Limb (tissue), 2 donors: Measurements from ENCODE around the gene PDLIM7.
A peak's percentile ranks its signal among the peaks of the same experiment; 100 is the strongest.

Experiments used
- DNase-seq, 2 donors: peaks; one replicate each; pipeline ENCODE4 v3.0.0-alpha.2; 2016; ENCODE audit errors: extremely low spot score in 2 of 2

PDLIM7 gene

GRCh38 chr5:177507596-177508220, 10.3 kb upstream of the PDLIM7 start:
- no peak for DNase-seq

DNA sequence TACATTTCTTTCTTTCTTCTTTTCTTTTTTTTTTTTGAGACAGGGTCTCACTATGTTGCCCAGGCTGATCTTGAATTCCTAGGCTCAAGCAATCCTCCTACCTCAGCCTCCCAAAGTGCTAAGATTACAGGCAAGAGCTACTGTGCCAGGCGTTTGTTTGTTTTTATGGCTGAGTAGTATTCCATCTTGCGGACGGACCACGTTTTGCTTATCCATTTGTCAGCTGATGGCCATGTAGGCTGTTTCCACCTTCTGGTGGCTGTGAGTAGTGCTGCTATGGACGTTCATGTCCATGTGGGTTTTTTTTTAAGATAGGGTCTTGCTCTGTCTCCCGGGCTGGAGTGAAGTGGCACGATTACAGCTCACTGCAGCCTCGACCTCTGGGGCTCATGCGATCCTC, 9.8 kb upstream of the PDLIM7 start:
- DNase-seq: no peak

DNA sequence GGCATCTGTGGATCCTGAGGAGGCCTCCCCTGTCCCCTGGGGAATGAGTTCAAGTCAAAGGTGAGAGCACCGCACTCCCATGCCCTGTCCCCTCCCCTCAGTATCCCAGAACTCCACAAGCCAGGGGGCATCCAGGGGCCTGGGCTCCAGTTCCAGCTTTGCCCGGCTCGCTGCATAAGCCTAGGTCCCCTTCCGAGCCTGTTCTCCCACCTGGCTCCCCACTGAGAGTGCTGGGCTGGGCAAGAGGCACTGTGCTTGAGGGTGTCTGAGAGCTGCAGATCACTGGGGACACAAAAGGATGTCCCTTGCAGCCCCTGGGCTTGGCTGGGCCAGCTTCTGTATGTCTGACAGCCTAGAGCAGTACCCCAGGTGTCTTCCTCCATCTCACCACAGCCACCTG, 7.7 kb upstream of the PDLIM7 start:
- DNase-seq: no peak

GRCh38 chr5:177504086-177505056, 7.0 kb upstream of the PDLIM7 start:
- DNase-seq: no peak

DNA sequence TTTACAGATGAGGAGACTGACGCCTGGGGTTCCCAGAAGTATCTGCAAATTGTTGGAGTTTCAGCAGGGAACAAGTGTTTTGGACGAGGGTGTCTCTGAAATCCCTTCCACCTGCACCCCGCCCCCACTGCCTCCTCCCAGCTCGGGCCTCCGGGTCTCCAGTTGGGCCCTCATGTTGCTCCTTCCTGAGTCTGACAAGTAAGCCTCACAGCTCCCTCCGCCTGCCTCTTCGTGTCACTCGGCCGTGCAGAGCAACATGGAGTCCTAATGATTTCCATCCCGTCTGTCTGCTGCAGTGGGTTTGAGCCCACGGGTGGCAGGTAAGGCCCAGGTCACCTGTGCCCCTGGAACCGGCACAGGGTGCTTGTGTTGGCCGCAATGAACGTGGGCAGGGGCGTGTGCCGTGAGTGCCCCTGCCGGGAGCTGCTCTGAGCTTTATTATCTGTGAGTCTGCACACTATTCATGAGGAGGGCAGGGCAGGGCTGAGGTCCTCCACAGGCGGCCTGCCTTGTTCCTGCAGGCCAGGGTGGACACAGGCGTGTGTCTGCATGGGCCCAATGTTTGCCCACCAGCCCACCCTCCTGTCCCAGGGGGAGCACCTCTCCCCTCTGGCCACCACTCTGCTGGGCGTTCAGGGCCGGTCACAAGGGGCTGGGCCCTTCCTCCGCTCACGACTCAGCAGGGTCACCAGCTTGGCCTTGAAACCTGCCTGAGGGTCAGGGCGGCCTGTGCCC, 6.1 kb upstream of the PDLIM7 start:
- DNase-seq: no peak

DNA sequence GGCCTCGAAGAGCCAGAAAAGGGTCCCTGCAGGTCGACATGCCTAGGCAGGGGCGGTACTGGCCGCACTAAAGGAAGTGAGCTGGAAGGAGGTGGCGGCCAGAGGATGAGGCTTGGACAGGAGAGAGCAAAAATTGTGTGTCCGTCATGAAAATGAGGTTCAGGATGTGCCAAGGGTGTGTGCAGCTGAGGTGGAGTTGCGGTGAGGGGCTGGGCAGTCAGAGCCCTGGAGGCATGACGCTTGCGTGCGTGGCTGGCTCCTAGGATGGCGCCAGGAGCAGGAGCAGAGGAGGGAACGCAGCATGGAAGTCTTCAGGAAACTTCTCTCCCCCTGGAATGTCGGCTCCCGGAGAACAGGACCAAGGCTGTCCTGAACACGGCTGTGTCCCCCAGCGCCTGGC, 5.5 kb upstream of the PDLIM7 start:
- DNase-seq: no peak

DNA sequence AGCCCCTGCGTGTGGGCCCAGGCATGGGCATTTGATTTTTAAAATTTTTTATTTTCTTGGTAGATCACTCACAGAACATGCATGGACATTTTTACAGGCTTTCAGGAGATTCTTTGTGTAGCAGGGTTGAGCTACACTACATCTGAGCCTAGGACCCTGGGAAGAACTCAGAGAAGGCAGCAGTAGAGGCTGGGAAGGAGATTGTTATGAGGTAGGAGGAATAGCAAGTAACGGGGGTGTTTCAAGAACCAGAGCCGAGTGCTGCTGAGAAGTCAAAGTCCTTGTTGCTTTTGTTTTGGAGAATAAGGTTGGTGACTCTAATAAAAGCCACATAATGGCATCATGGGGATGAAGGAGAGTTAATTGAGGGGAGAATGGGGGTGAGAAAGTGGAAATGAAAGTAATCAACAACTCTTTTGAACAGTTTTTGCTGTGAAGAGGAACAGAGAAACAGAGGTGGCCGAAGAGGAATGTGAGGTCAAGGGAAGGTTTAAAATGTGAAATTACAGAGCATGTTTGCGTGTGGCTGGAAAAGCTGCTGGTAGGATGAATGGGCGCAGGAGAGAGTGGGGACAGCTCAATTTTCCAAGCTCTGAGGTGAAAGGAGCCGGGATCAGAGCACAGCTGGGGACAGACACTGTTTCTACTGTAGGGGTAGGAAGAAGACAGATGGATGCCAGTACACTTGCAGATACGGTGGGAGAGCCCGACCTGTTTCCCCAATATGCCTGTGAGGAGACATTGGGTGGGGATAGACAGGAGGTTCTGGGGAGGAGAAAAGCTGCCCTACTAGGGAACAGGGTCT, 4.7 kb upstream of the PDLIM7 start:
- DNase-seq: no peak

- peak; percentile 82 to 92 for DNase-seq
Measured at GRCh38 chr5:177500685-177501522, 3.5 kb upstream of the PDLIM7 start.

- DNase-seq: no peak
Measured at GRCh38 chr5:177499842-177500241, 2.4 kb upstream of the PDLIM7 start.

DNA sequence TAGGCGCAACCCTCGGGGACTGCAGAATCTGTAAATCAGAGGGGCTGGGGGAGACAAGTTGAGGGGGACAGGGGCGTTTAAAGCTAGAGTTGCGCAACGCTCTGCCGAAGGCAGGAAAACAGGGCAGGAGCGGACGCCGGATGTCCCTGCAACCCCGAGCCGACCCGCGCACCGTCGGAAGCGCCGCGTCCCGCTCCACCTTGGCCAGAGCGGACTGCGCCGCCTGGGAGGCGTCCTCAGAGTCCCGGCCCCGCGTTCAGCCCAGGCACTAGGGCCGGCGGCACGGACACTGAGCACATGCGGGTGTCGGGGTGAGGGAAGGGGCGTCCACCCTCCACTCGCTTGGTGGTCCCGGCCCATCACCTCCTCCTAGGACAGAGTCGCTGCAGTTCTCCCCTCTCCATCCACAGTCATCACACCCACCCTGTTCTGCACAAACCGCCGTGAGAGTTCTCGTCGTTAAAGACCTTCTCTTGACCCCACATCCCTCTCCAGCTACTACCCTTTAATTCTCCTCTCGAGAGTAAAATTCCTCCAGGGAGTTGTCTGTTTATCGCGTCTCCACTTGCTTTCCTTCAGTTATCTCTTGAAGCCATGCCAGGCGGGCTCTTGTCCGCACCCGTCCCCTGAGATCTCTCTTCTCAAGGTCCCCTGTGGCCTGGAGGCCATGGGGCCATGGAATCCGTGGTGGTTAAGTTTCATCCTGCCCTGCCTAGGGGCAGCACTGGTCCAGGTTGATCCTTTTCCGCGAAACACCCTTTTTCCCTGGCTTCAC, 796 bp upstream of the PDLIM7 start:
- DNase-seq: no peak

GRCh38 chr5:177496727-177497291, 595 bp downstream of the PDLIM7 start:
- peak; percentile 88 to 90 for DNase-seq

DNA sequence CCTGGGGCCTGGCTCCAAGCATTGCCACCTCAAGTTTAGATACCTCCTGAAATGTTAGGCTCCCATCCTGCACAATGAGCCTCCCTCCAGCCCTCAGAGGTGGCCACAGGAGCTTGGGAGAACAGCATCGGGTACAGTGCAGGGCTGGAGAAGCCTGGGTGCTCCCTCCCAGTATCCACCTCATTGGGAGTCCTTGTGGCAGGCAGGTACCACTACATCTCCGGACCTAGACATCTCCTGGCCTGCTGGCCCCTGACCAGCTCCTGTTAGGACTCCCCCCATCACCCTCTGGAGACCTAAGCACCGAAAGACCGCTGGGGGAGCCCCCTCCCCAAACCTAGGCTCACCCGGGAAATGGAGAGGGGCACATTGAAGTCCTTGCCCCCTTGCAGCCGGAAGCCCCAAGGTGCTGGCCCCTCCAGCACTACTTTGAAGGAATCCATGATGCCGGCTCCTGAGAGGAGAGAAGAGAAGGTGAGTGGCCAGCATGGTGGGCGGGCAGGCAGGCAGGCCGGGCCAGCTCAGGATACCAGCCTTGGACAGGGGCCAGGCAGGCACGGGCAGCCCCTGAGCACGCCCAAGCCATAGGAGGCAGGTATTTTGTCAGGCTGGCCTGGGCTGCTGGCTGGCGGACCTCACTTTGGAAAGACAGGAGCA, 1.2 kb downstream of the PDLIM7 start:
- DNase-seq: no peak

DNA sequence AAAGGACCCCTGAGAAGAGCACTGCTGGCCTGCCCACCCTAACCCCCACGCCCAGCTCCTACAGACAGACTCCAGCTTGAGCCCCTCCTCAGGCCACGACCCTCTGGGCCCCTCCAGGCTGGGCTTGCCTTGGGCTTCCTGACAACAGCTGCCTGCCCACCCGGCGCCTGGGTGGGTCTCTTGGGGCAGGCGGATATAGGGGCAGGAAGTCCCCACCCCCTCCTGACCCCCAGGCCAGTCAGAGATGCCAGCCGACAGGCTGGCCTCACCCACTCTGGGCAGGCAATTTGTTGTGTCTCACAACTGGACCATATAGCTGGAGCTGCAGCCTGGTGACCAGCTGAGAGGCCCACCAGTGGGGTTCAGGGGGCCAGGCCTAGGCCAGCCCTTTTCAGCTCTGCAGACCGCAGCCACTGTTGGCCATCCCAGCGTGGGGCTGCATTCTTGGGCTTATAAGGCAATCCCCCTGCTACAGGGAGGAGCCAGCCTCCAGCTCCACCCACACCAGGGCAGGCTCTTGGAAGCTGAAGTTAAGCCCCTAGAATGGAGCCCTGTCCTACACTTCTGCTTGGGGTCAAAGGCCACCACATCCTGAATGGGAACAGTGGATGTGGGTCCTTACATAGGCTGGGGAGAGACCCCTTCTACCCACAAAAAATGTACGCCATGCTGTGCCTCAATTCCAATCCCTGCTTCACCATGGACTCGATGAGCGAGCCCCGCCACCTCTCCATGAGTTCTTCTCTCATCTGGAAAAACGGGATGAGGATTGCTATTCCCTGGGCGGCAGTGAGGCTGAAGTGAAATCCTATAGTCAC, 2.0 kb downstream of the PDLIM7 start:
- DNase-seq: peak; percentile 79 to 80

GRCh38 chr5:177494346-177495195, 2.8 kb downstream of the PDLIM7 start:
- DNase-seq: peak; percentile 78 to 91

- DNase-seq: no peak
Measured at GRCh38 chr5:177493795-177494345, 3.5 kb downstream of the PDLIM7 start.

GRCh38 chr5:177492841-177493240, 4.6 kb downstream of the PDLIM7 start:
- no peak for DNase-seq
